ENCODE data around the gene UBE2H. TPM values are rescaled to one million over a fixed set of nuclear protein-coding genes. Genes with fewer than 3 reads are reported as not detected.
A peak's percentile ranks its signal among the peaks of the same experiment; 100 is the strongest.

Gene UBE2H
- total RNA-seq, 4 donors from 2014 or later: 82.7 to 162 (median 103) TPM

DNA sequence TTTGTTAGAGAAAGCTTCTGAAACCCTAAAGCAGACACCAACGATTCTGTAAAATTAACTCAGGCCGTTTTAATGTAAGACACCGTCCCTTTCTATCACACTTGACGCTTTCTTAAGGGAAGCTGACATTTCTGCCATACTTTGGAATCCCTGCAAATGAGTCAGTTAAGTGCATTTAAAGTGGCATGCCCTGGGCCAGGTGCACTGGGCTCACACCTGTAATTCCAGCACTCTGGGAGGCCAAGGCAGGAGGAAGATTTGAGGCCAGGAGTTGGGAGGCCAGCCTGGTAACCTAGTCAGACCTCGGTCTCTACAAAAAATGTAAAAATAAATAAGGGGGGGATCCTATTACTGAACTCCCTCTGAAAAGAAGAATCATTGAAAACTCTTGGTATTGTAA lies 4.4 kb downstream of the UBE2H start:
- H3K27ac ChIP-seq: peak overlapping the region; percentile 92 to 99 (median 99)
- in situ Hi-C loops (cut with MboI; ENCODE audit: low sequenced_read_pairs in 4 of 4): loop anchor here in 1 of 4 donors (25.0 kb wide), 1 partner anchor 111 kb away; no protein-coding TSS in a partner anchor
- H3K4me3 ChIP-seq: peak overlapping the region in 3 of 4 donors; percentile 81 to 90 (median 81)
- intact Hi-C loops (cut with DNase I; ENCODE audit: low total_unique reads): loop anchor here (2.0 kb wide), 2 partner anchors 32 to 72 kb away; no protein-coding TSS in a partner anchor
- H3K27me3 ChIP-seq: no peaks in the 10 kb centered on the region
- no peak for DNase-seq
- ATAC-seq: no peak
- H3K9me3 ChIP-seq: no peaks in the 10 kb centered on the region
- H3K4me1 ChIP-seq: peaks cover 38 to 46% of the 10 kb centered on the region in 2 donors
- no peak for TF ChIP-seq POLR2A (IDR thresholded peaks at IDR 0.05)
- TF ChIP-seq, protein P1, sequence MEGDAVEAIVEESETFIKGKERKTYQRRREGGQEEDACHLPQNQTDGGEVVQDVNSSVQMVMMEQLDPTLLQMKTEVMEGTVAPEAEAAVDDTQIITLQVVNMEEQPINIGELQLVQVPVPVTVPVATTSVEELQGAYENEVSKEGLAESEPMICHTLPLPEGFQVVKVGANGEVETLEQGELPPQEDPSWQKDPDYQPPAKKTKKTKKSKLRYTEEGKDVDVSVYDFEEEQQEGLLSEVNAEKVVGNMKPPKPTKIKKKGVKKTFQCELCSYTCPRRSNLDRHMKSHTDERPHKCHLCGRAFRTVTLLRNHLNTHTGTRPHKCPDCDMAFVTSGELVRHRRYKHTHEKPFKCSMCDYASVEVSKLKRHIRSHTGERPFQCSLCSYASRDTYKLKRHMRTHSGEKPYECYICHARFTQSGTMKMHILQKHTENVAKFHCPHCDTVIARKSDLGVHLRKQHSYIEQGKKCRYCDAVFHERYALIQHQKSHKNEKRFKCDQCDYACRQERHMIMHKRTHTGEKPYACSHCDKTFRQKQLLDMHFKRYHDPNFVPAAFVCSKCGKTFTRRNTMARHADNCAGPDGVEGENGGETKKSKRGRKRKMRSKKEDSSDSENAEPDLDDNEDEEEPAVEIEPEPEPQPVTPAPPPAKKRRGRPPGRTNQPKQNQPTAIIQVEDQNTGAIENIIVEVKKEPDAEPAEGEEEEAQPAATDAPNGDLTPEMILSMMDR (IDR thresholded peaks at IDR 0.05 in 4 of 5, conservative IDR thresholded peaks at IDR 0.05 in 1 of 5): no peak
- no peaks in the 10 kb centered on the region for H3K36me3 ChIP-seq

DNA sequence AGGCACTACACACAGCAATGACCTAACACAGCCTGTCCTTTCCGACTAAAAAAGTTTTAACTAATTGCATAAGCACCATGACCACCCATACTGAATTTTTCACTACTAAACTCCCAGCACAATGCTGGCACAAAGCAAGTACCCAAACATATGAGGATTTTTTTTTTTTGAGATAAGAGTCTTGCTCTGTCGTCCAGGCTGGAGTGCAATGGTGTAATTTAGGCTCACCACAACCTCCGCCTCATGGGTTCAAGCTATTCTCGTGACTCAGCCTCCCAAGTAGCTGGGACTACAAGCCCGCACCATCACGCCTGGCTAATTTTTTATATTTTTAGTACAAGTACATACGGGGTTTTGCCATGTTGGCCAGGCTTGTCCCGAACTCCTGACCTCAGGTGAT lies 5.1 kb downstream of the UBE2H start:
- peak overlapping the region; percentile 92 to 99 (median 99) for H3K27ac ChIP-seq
- H3K4me1 ChIP-seq: peaks cover 38 to 46% of the 10 kb centered on the region in 2 donors
- H3K27me3 ChIP-seq: no peaks in the 10 kb centered on the region
- in situ Hi-C loops (cut with MboI; ENCODE audit: low sequenced_read_pairs in 4 of 4) (loop anchor here in 1 of 4 donors (25.0 kb wide), 1 partner anchor 110 kb away; no protein-coding TSS in a partner anchor), intact Hi-C loops (cut with DNase I; ENCODE audit: low total_unique reads) (loop anchor here (2.0 kb wide), 2 partner anchors 31 to 71 kb away; no protein-coding TSS in a partner anchor)
- no peaks in the 10 kb centered on the region for H3K36me3 ChIP-seq
- H3K4me3 ChIP-seq: no peak overlapping the region
- no peak for ATAC-seq
- no peak for DNase-seq
- H3K9me3 ChIP-seq: no peaks in the 10 kb centered on the region
- no peak for TF ChIP-seq POLR2A (IDR thresholded peaks at IDR 0.05)
- TF ChIP-seq, protein P1 (IDR thresholded peaks at IDR 0.05 in 4 of 5, conservative IDR thresholded peaks at IDR 0.05 in 1 of 5): no peak

DNA sequence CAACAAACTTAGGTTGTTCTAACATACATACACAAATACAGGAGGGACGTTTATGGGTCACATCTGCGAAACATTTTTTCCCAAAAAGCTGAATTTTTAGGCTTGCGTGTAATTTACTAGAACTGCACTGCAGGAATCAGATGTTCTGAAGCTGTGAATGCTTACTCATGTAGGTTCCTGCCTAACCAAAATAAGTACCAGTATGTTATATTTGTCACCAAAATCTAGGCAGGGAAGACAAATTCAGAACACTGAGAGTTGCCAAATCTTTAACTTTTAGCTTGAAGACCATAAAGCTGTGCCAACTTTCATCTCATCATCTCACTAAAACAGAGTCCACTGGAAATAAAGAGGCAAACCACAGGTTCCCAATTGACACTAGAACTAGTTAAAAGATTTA lies 5.7 kb downstream of the UBE2H start:
- intact Hi-C loops (cut with DNase I; ENCODE audit: low total_unique reads) (no loop called here), in situ Hi-C loops (cut with MboI; ENCODE audit: low sequenced_read_pairs in 4 of 4) (loop anchor here in 1 of 4 donors (25.0 kb wide), 1 partner anchor 110 kb away; no protein-coding TSS in a partner anchor)
- DNase-seq (no peak), ATAC-seq (no peak)
- Histone ChIP-seq H3K4me3 (no peak overlapping the region), H3K27ac (peak overlapping the region; percentile 92 to 99 (median 99)), H3K9me3 (no peaks in the 10 kb centered on the region), H3K4me1 (peaks cover 38 to 46% of the 10 kb centered on the region in 2 donors), H3K36me3 (no peaks in the 10 kb centered on the region), H3K27me3 (no peaks in the 10 kb centered on the region)
- TF ChIP-seq POLR2A (IDR thresholded peaks at IDR 0.05): no peak
- TF ChIP-seq, protein P1 (IDR thresholded peaks at IDR 0.05 in 4 of 5, conservative IDR thresholded peaks at IDR 0.05 in 1 of 5): no peak

DNA sequence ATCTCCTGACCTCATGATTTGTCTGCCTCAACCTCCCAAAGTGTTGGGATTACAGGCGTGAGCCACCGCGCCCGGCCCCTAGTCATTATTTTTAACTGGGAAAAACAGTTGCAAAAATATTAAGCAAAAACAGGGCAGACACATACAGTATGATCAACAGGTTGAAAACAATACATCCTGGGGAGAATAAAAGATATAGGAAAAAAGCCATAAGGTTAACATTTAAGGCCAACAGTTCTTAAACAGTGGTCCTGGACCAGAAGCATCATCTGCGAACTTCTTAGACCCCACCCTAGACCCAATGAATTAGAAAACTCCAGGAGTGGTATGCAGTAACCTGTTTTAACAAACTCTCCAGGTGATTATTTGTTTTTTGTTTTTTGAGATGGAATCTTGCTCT lies 6.5 kb downstream of the UBE2H start:
- peak overlapping the region in 3 of 4 donors; percentile 92 to 99 (median 99) for H3K27ac ChIP-seq
- ATAC-seq: no peak
- no peak for DNase-seq
- TF ChIP-seq, protein P1 (IDR thresholded peaks at IDR 0.05 in 4 of 5, conservative IDR thresholded peaks at IDR 0.05 in 1 of 5): no peak
- TF ChIP-seq POLR2A (IDR thresholded peaks at IDR 0.05): no peak
- in situ Hi-C loops (cut with MboI; ENCODE audit: low sequenced_read_pairs in 4 of 4) (loop anchor here in 1 of 4 donors (25.0 kb wide), 1 partner anchor 109 kb away; no protein-coding TSS in a partner anchor), intact Hi-C loops (cut with DNase I; ENCODE audit: low total_unique reads) (no loop called here)
- H3K9me3 ChIP-seq: no peaks in the 10 kb centered on the region
- no peaks in the 10 kb centered on the region for H3K27me3 ChIP-seq
- H3K36me3 ChIP-seq: no peaks in the 10 kb centered on the region
- H3K4me1 ChIP-seq: peaks cover 44 to 46% of the 10 kb centered on the region in 2 donors
- H3K4me3 ChIP-seq: no peak overlapping the region
